IMR-90 (cell line): ENCODE measurements around the gene TRIM41. TPM values are rescaled to one million over a fixed set of nuclear protein-coding genes. Genes with fewer than 3 reads are reported as not detected.

Source experiments
- ATAC-seq: fragments of 200-7000 bp; cut with Tn5 transposase; 2 replicates; pipeline ENCODE4 v1.9.1; 2020; ENCODE audit warnings: low read depth, mild to moderate bottlenecking, moderate library complexity
- BruUV-seq: library from RNA; stranded (reverse); fragments of 400-500 nt; replicated peaks from 2 replicates; lab custom pipeline; 2021; lab: Mats Ljungman, UMichigan
- CTCF ChIA-PET: fragments of 300-600 bp; formaldehyde crosslinking; extraction: SDS; loops from one replicate; lab custom pipeline; 2021; ENCODE audit warnings: antibody characterized with exemption; lab: Yijun Ruan, JAX
- POLR2A ChIA-PET: fragments of 300-600 bp; sonication (Branson Sonifier 250); formaldehyde crosslinking; loops from one replicate; lab custom pipeline; 2022; ENCODE audit warnings: antibody characterized with exemption; ENCODE audit not compliant: unreplicated experiment; lab: Charles Lee
- DNase-seq: peaks from one replicate; pipeline ENCODE4 v3.0.0; 2013
- H2AFZ ChIP-seq: replicated peaks from 2 replicates; pipeline ENCODE3; 2013; ENCODE audit warnings: low read length, mild to moderate bottlenecking; ENCODE audit not compliant: poor library complexity
- H2AK5ac ChIP-seq: 2 replicates; pipeline ENCODE4 v1.6.1; 2013; ENCODE audit warnings: low read depth, low read length, inconsistent platforms
- H2AK9ac ChIP-seq: replicated peaks from 2 replicates; pipeline ENCODE3; 2013; ENCODE audit warnings: mild to moderate bottlenecking, low read depth, low read length, moderate library complexity; ENCODE audit not compliant: poor library complexity
- H2BK120ac ChIP-seq: 2 replicates; pipeline ENCODE4 v1.6.1; 2013; ENCODE audit warnings: low read depth, low read length, inconsistent platforms
- H2BK15ac ChIP-seq: 3 replicates; pipeline ENCODE4 v1.6.1; 2013; ENCODE audit warnings: low read depth, low read length, inconsistent platforms
- H2BK20ac ChIP-seq: 2 replicates; pipeline ENCODE4 v1.6.1; 2013; ENCODE audit warnings: low read depth, mild to moderate bottlenecking, inconsistent platforms, low read length, moderate library complexity
- H2BK5ac ChIP-seq: 2 replicates; pipeline ENCODE4 v1.6.1; 2013; ENCODE audit warnings: mild to moderate bottlenecking, low read depth, low read length, inconsistent platforms; ENCODE audit not compliant: poor library complexity, severe bottlenecking
- H3K14ac ChIP-seq: replicated peaks from 2 replicates; pipeline ENCODE4 v1.6.1; 2013; ENCODE audit warnings: low read depth, low read length, inconsistent platforms
- H3K18ac ChIP-seq: 2 replicates; pipeline ENCODE4 v1.6.1; 2013; ENCODE audit warnings: low read depth, low read length, control low read depth
- H3K23ac ChIP-seq: 2 replicates; pipeline ENCODE4 v1.6.1; 2013; ENCODE audit warnings: low read depth, low read length, inconsistent platforms
- H3K27ac ChIP-seq: 2 replicates; pipeline ENCODE4 v1.5.1; 2013; ENCODE audit warnings: mild to moderate bottlenecking, control low read depth, low read length; ENCODE audit not compliant: insufficient read depth
- H3K27me3 ChIP-seq: 2 replicates; pipeline ENCODE4 v1.6.1; 2013; ENCODE audit warnings: low read length; ENCODE audit not compliant: control insufficient read depth, insufficient read depth
- H3K36me3 ChIP-seq: 2 replicates; pipeline ENCODE4 v1.6.1; 2013; ENCODE audit warnings: low read length, mixed read lengths; ENCODE audit not compliant: control insufficient read depth, insufficient read depth
- H3K4ac ChIP-seq: 2 replicates; pipeline ENCODE4 v1.6.1; 2013; ENCODE audit warnings: low read depth, low read length, inconsistent platforms
- H3K4me1 ChIP-seq: 2 replicates; pipeline ENCODE4 v1.6.1; 2013; ENCODE audit warnings: low read length, mixed read lengths; ENCODE audit not compliant: control insufficient read depth, insufficient read depth
- H3K4me2 ChIP-seq: 2 replicates; pipeline ENCODE4 v1.6.1; 2013; ENCODE audit warnings: low read depth, mild to moderate bottlenecking, control low read depth, low read length, moderate library complexity
- H3K4me3 ChIP-seq: 2 replicates; pipeline ENCODE4 v1.5.1; 2013; ENCODE audit warnings: low read depth, mild to moderate bottlenecking, control low read depth, low read length, moderate library complexity; ENCODE audit not compliant: insufficient read depth
- H3K56ac ChIP-seq: 2 replicates; pipeline ENCODE4 v1.6.1; 2013; ENCODE audit warnings: low read length, inconsistent platforms; ENCODE audit not compliant: insufficient read depth; ENCODE audit errors: extremely low read depth
- H3K79me1 ChIP-seq, 2 experiments: 2 replicates each; pipeline ENCODE4 v1.6.1; 2013; ENCODE audit warnings: low read length in 2 of 2, inconsistent platforms in 1 of 2, low read depth in 1 of 2
- H3K9ac ChIP-seq: 2 replicates; pipeline ENCODE4 v1.6.1; 2013; ENCODE audit warnings: low read depth, low read length, control low read depth
- H3K9me1 ChIP-seq: 2 replicates; pipeline ENCODE4 v1.6.1; 2013; ENCODE audit warnings: low read length, inconsistent platforms; ENCODE audit not compliant: insufficient read depth
- H3K9me3 ChIP-seq: 2 replicates; pipeline ENCODE4 v1.6.1; 2013; ENCODE audit warnings: low read length; ENCODE audit not compliant: control insufficient read depth, insufficient read depth
- H4K20me1 ChIP-seq: 2 replicates; pipeline ENCODE4 v1.6.1; 2013; ENCODE audit warnings: low read length, inconsistent platforms; ENCODE audit not compliant: insufficient read depth
- H4K5ac ChIP-seq: 2 replicates; pipeline ENCODE4 v1.6.1; 2013; ENCODE audit warnings: mild to moderate bottlenecking, low read depth, low read length, control low read depth
- H4K8ac ChIP-seq, 2 experiments: 2 replicates each; pipeline ENCODE4 v1.6.1; 2013; ENCODE audit warnings: low read depth in 2 of 2, low read length in 2 of 2, control low read depth in 1 of 2, inconsistent platforms in 1 of 2
- H4K91ac ChIP-seq: 2 replicates; pipeline ENCODE4 v1.6.1; 2013; ENCODE audit warnings: low read depth, low read length, inconsistent platforms; ENCODE audit not compliant: insufficient read depth
- BHLHE40 ChIP-seq: fragments of 150-350 bp; IDR thresholded peaks from 2 replicates; pipeline ENCODE4 v1.6.1; 2016; ENCODE audit warnings: mild to moderate bottlenecking, low read depth, low read length
- CEBPB ChIP-seq: IDR thresholded peaks from 2 replicates; pipeline ENCODE4 v1.6.1; 2012; ENCODE audit warnings: low read depth, low read length, improper control_type of control experiment
- CHD1 ChIP-seq: IDR thresholded peaks from 2 replicates; pipeline ENCODE4 v1.6.1; 2012; ENCODE audit warnings: low read depth, low read length, improper control_type of control experiment
- ELK1 ChIP-seq: fragments of 150-350 bp; IDR thresholded peaks from 2 replicates; pipeline ENCODE4 v1.6.1; 2016; ENCODE audit warnings: low read depth, mild to moderate bottlenecking, low read length, moderate library complexity, borderline replicate concordance
- FOS ChIP-seq: fragments of 150-350 bp; IDR thresholded peaks from 2 replicates; pipeline ENCODE4 v1.6.1; 2016; ENCODE audit warnings: low read depth, low read length
- MAFK ChIP-seq: IDR thresholded peaks from 2 replicates; pipeline ENCODE4 v1.6.1; 2012; ENCODE audit warnings: low read depth, low read length, improper control_type of control experiment
- MAZ ChIP-seq: IDR thresholded peaks from 2 replicates; pipeline ENCODE4 v1.6.1; 2012; ENCODE audit warnings: low read depth, mild to moderate bottlenecking, low read length, improper control_type of control experiment, moderate library complexity, borderline replicate concordance
- MXI1 ChIP-seq: IDR thresholded peaks from 2 replicates; pipeline ENCODE4 v1.6.1; 2012; ENCODE audit warnings: low read depth, mild to moderate bottlenecking, low read length, moderate library complexity, borderline replicate concordance
- NFE2L2 ChIP-seq: fragments of 150-350 bp; IDR thresholded peaks from 2 replicates; pipeline ENCODE4 v1.6.1; 2016; ENCODE audit warnings: low read depth, mild to moderate bottlenecking, low read length
- POLR2A ChIP-seq: IDR thresholded peaks from 2 replicates; pipeline ENCODE4 v1.6.1; 2012; ENCODE audit warnings: mild to moderate bottlenecking, low read depth, low read length
- RCOR1 ChIP-seq: IDR thresholded peaks from 2 replicates; pipeline ENCODE4 v1.6.1; 2012; ENCODE audit warnings: mild to moderate bottlenecking, low read length, improper control_type of control experiment; ENCODE audit not compliant: insufficient replicate concordance
- RFX5 ChIP-seq: IDR thresholded peaks from 2 replicates; pipeline ENCODE4 v1.8.0; 2012; ENCODE audit warnings: low read depth, mild to moderate bottlenecking, low read length, moderate library complexity
- SMC3 ChIP-seq: fragments of 150-350 bp; IDR thresholded peaks from 2 replicates; pipeline ENCODE4 v1.6.1; 2016; ENCODE audit warnings: low read depth, mild to moderate bottlenecking, antibody characterized with exemption, low read length, moderate library complexity
- WGBS, 2 experiments: methylation state at CpG; one replicate each; pipeline versions ENCODE4 v1.1.5 to v1.1.7; 2013; ENCODE audit warnings: missing lambda C conversion rate in 2 of 2; ENCODE audit not compliant: insufficient read length in 1 of 2; ENCODE audit errors: extremely low coverage in 2 of 2; 5-methylcytosine and 5-hydroxymethylcytosine counted together
- dilution Hi-C: fragments of 300-500 bp; cut with HindIII; formaldehyde crosslinking; loops from one replicate; pipeline ENCODE4 v1.14.3; 2018; ENCODE audit warnings: low sequenced_read_pairs; ENCODE audit not compliant: unreplicated experiment
- in situ Hi-C: fragments of 300-500 bp; cut with MboI; formaldehyde crosslinking; loops from 3 replicates; pipeline ENCODE4 v1.14.3; 2019; ENCODE audit warnings: low sequenced_read_pairs, inconsistent platforms, mixed read lengths
- intact Hi-C: fragments of 100-400 bp; cut with micrococcal nuclease; formaldehyde crosslinking; loops from 2 replicates; pipeline ENCODE4 v1.10.0; 2022
- polyA plus RNA-seq, 3 experiments: library from polyadenylated mRNA; depleted of rRNA; stranded (reverse); fragments of >200 nt; gene quantifications; 2 replicates each; pipeline ENCODE4 v1.2.3, GENCODE V29; 2012; ENCODE audit warnings: low replicate concordance in 1 of 3
- total RNA-seq: library from RNA; depleted of rRNA; stranded (reverse); fragments of >200 nt; gene quantifications from 2 replicates; pipeline ENCODE4 v1.2.3, GENCODE V29; 2012
- TF ChIP-seq, protein P1 (sequence below): conservative IDR thresholded peaks from 2 replicates; pipeline ENCODE4 v1.5.1; 2012; ENCODE audit warnings: mild to moderate bottlenecking, low read depth, low read length, improper control_type of control experiment

TRIM41 gene
- total and polyA plus RNA-seq, 2 of the 4 experiments (the other 2 are of a cell fraction) = 5.9 to 15.7 TPM

GRCh38 chr5:181230551-181230950 lies 7.5 kb downstream of the TRIM41 start:
- H2AFZ ChIP-seq = no peak overlapping the region
- intact Hi-C loops = no loop called here
- no peak for DNase-seq
- dilution Hi-C loops = no loop called here
- no peaks in the 10 kb centered on the region for H3K9me3 ChIP-seq
- TF ChIP-seq CEBPB (no peak), POLR2A (no peak), RFX5 (no peak), MXI1 (no peak), FOS (no peak), ELK1 (no peak), CHD1 (no peak), BHLHE40 (no peak), MAFK (no peak), RCOR1 (no peak), MAZ (no peak), NFE2L2 (no peak), SMC3 (no peak)
- TF ChIP-seq, protein P1, sequence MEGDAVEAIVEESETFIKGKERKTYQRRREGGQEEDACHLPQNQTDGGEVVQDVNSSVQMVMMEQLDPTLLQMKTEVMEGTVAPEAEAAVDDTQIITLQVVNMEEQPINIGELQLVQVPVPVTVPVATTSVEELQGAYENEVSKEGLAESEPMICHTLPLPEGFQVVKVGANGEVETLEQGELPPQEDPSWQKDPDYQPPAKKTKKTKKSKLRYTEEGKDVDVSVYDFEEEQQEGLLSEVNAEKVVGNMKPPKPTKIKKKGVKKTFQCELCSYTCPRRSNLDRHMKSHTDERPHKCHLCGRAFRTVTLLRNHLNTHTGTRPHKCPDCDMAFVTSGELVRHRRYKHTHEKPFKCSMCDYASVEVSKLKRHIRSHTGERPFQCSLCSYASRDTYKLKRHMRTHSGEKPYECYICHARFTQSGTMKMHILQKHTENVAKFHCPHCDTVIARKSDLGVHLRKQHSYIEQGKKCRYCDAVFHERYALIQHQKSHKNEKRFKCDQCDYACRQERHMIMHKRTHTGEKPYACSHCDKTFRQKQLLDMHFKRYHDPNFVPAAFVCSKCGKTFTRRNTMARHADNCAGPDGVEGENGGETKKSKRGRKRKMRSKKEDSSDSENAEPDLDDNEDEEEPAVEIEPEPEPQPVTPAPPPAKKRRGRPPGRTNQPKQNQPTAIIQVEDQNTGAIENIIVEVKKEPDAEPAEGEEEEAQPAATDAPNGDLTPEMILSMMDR = no peak
- no peak overlapping the region for H3K14ac ChIP-seq
- H2BK20ac ChIP-seq = no peak overlapping the region
- H2BK15ac ChIP-seq = no peak overlapping the region
- no peak overlapping the region for H2BK120ac ChIP-seq
- no peak overlapping the region for H3K18ac ChIP-seq
- H3K4ac ChIP-seq = no peak overlapping the region
- H3K79me1 ChIP-seq = peaks cover 11 to 21% of the 10 kb centered on the region in 2 experiments
- peaks cover 46% of the 10 kb centered on the region for H3K36me3 ChIP-seq
- no peak overlapping the region for H2AK9ac ChIP-seq
- H3K9me1 ChIP-seq = no peaks in the 10 kb centered on the region
- no peak overlapping the region for H3K27ac ChIP-seq
- no peak overlapping the region for H3K56ac ChIP-seq
- WGBS, 2 experiments = 100% methylated on average over 1 of the region's 6 CpGs; no CpG with 5 or more reads in 1 of the 2 experiments
- H3K23ac ChIP-seq = no peak overlapping the region
- peaks cover 22% of the 10 kb centered on the region for H4K20me1 ChIP-seq
- no peak for ATAC-seq
- no peak overlapping the region for H2AK5ac ChIP-seq
- no peak overlapping the region for H4K91ac ChIP-seq
- POLR2A ChIA-PET = no interaction called here
- no peak overlapping the region for H2BK5ac ChIP-seq
- no peak overlapping the region for H3K9ac ChIP-seq
- in situ Hi-C loops = no loop called here
- H3K27me3 ChIP-seq = no peaks in the 10 kb centered on the region
- H4K8ac ChIP-seq = no peak overlapping the region
- CTCF ChIA-PET = no interaction called here
- H4K5ac ChIP-seq = no peak overlapping the region
- no peaks in the 10 kb centered on the region for H3K4me1 ChIP-seq
- no peak overlapping the region for H3K4me3 ChIP-seq
- no TSS peak for BruUV-seq
- no peak overlapping the region for H3K4me2 ChIP-seq
